Esophagus muscularis mucosa (tissue), 3 donors: ENCODE results near the gene ARSA.

Experiments
- POLR2AphosphoS5 ChIP-seq, 2 donors: sonication (generic); formaldehyde crosslinking; IDR thresholded peaks; one replicate each; pipeline ENCODE4 v1.6.1; 2017; ENCODE audit warnings: antibody characterized with exemption in 2 of 2
- TF ChIP-seq, protein P1 (sequence below), 3 experiments: fragments of 200-600 bp in 2 of 3; fragments of 450-650 bp in 1 of 3; sonication (generic) in 2 of 3; IDR thresholded peaks; one replicate each; pipeline ENCODE4 v1.5.1; 2017 to 2019; ENCODE audit warnings: antibody characterized with exemption in 3 of 3, mild to moderate bottlenecking in 2 of 3, moderate library complexity in 1 of 3

- TF ChIP-seq, protein P1, sequence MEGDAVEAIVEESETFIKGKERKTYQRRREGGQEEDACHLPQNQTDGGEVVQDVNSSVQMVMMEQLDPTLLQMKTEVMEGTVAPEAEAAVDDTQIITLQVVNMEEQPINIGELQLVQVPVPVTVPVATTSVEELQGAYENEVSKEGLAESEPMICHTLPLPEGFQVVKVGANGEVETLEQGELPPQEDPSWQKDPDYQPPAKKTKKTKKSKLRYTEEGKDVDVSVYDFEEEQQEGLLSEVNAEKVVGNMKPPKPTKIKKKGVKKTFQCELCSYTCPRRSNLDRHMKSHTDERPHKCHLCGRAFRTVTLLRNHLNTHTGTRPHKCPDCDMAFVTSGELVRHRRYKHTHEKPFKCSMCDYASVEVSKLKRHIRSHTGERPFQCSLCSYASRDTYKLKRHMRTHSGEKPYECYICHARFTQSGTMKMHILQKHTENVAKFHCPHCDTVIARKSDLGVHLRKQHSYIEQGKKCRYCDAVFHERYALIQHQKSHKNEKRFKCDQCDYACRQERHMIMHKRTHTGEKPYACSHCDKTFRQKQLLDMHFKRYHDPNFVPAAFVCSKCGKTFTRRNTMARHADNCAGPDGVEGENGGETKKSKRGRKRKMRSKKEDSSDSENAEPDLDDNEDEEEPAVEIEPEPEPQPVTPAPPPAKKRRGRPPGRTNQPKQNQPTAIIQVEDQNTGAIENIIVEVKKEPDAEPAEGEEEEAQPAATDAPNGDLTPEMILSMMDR (IDR thresholded peaks at IDR 0.05), result no peak
- no peak for TF ChIP-seq POLR2AphosphoS5 (IDR thresholded peaks at IDR 0.05)
These were observed 32.4 kb upstream of the ARSA start for GRCh38 chr22:50660306-50660705.
